Omental fat pad (tissue), 4 donors: Measurements from ENCODE around the gene ANXA4. TPM values are rescaled to one million over a fixed set of nuclear protein-coding genes. Genes with fewer than 3 reads are reported as not detected.

ENCODE experiments used
- ATAC-seq: fragments of 150-250 bp; one replicate; pipeline ENCODE4 v1.9.1; 2016; ENCODE audit warnings: mild to moderate bottlenecking, moderate library complexity; ENCODE audit not compliant: low FRiP score
- DNase-seq: peaks from one replicate; pipeline ENCODE4 v3.0.0-alpha.2; 2019; ENCODE audit warnings: low spot score
- total RNA-seq, 4 donors: library from RNA; depleted of rRNA; stranded (reverse); fragments of >200 nt; gene quantifications; one replicate each; pipeline ENCODE4 v1.1.0, GENCODE V29; 2016
- TF ChIP-seq, protein P1 (sequence below), 3 donors: fragments of 450-650 bp; IDR thresholded peaks; one replicate each; pipeline ENCODE4 v1.5.1; 2016 to 2017; ENCODE audit warnings: antibody characterized with exemption in 3 of 3, mild to moderate bottlenecking in 3 of 3, moderate library complexity in 2 of 3

ANXA4 gene
- total RNA-seq, 4 donors from 2014 or later: 36.6 to 52.3 (median 40.7) TPM

DNA sequence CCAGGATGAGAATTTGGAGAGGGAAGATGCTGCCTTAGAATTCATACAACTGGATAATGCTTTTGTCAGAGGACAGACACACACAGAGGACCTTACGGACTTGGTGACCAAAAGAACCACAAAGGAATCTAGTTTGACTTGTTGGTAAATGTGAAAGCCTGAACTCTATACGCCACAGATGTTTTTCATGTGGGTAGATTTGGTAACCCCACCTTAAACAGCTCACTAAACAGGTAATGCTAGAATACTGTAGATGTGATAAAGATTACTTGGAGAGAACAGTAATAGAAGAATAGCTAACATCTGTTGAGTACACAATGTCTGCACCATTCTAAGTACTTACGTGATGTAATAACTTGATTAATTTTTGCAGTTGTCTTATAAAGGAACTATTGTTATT, 24.1 kb downstream of the ANXA4 start:
- ATAC-seq (no peak), DNase-seq (no peak)
- TF ChIP-seq, protein P1, sequence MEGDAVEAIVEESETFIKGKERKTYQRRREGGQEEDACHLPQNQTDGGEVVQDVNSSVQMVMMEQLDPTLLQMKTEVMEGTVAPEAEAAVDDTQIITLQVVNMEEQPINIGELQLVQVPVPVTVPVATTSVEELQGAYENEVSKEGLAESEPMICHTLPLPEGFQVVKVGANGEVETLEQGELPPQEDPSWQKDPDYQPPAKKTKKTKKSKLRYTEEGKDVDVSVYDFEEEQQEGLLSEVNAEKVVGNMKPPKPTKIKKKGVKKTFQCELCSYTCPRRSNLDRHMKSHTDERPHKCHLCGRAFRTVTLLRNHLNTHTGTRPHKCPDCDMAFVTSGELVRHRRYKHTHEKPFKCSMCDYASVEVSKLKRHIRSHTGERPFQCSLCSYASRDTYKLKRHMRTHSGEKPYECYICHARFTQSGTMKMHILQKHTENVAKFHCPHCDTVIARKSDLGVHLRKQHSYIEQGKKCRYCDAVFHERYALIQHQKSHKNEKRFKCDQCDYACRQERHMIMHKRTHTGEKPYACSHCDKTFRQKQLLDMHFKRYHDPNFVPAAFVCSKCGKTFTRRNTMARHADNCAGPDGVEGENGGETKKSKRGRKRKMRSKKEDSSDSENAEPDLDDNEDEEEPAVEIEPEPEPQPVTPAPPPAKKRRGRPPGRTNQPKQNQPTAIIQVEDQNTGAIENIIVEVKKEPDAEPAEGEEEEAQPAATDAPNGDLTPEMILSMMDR (IDR thresholded peaks at IDR 0.05): no peak

DNA sequence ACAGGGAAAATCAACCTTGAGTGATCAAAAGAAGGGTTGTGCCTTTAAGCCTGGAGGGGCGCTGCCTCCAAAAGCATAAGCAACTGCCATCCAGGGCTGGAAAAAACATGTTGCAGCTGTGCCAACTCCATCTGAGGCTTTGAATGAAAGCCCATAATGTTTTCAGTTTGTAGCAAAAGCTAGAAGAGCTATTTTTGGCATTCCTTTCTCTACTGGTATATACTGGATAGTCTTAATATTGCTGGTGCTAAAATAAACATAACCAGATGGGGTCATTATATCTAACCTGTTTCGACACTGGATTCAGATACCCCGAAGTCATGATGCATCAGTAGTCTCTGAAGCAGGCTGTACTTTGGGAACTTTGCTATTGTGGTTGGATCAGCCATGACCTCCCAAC, 25.1 kb downstream of the ANXA4 start:
- ATAC-seq: peak; percentile 61
- TF ChIP-seq, protein P1 (IDR thresholded peaks at IDR 0.05): no peak
- DNase-seq: no peak

DNA sequence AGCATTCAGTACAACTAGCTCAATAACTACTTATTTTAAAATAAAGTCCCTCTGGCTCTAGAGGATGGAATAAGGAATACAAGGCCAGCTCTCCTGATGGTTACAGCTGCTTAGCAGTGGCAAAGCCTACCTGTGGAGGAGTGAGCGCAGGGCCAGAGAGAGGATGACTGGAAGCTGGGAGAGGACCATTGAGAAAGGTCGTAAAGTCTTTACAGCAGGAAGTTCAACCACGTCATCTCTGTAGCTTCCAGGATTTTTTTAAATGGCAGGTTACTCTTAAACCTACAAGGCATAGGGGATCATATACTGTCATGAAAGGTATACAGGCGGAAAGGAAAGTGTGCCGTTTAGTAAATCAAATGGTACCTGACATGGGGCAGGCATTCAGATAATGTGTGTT, 26.3 kb downstream of the ANXA4 start:
- ATAC-seq: no peak
- TF ChIP-seq, protein P1 (IDR thresholded peaks at IDR 0.05): no peak

DNA sequence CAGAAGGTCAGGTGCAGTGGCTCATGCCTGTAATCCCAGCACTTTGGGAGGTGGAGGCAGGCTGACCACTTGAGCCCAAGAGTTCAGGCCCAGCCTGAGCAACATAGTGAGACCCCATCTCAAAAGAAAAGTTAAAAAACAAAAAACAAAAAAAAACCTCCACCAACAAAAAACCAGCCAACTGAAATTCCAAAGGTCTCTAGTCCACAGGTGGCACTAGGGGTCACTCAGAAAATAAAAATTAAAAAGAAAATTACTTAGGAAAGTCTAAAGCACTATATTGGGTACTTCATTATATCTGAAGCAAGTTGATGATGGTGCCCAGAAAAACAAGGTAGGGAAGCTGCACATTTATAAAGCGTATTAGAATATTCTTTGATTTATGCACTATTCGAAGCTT, 26.9 kb downstream of the ANXA4 start:
- TF ChIP-seq, protein P1 (IDR thresholded peaks at IDR 0.05): no peak
- DNase-seq (no peak), ATAC-seq (no peak)

More for the DNA sequence above, 26.3 kb downstream of the ANXA4 start:
- no peak for DNase-seq

DNA sequence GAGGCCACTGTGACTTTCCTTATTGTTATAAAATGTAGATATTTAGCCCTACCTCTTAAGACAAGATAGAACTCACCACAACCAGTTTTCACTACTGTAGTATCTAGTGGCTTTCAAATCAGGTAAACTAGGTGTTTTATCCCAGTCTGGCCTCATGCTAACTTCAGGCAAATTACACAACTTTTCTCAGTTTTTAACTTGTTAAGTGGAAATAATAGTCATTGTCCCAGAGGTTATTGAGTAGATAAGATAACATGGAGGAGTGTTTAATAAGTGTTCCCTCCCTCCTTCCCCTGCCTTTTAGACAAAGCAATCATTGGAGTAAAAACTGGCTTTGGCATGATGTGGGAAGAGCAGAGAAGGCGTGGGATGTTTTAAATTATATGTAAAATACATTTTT, 27.3 kb downstream of the ANXA4 start:
- TF ChIP-seq, protein P1 (IDR thresholded peaks at IDR 0.05): no peak
- no peak for DNase-seq
- no peak for ATAC-seq

DNA sequence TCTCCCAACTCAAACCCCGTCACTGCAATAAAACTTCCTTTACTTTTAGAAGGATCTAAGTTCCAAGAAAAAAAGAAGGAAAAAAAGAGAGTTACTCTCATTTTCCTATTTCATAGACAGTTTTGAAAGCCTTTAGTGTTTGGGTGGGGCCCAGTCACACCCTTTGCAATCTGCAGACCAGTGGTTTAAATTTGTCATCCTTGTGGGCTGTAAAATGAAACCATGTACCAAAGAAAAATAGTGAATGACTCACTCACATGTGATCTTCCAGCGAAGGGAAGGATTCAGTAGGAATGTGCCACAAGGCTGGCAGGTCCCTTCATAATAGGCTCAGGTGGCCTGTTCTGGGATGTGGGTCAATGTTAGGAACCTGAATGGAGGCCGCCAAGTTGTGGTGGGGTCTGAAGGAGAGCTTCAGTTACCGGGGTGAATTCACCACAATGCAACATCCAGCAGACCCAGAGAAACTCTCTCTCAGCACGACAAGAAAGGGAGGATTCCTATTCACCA, 28.3 kb downstream of the ANXA4 start:
- ATAC-seq: peak; percentile 70
- no peak for DNase-seq
- TF ChIP-seq, protein P1 (IDR thresholded peaks at IDR 0.05): no peak

DNA sequence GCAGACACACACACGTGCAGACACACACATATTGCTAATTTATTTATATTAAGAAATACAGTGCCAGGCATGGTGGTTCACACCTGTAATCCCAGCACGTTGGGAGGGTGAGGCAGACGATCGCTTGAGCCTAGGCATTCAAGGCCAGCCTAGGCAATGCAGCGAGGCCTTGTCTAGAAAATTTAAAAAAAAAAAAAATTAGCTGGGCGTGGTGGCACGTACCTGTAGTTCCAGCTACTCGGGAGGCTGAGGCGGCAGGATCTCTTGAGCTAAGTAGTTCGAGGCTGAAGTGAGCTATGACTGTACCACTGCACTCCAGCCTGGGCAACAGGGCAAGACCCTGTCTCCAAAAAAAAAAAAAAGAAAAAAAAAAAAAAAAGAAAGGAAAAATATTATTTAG, 28.8 kb downstream of the ANXA4 start:
- TF ChIP-seq, protein P1 (IDR thresholded peaks at IDR 0.05): no peak
- DNase-seq (no peak), ATAC-seq (no peak)
